Nephron progenitor cell (in vitro differentiated cells): ENCODE data around the gene HOOK2.
A peak's percentile ranks its signal among the peaks of the same experiment; 100 is the strongest.

ENCODE experiments used
- DNase-seq: peaks from one replicate; pipeline ENCODE4 v3.0.0; 2021
- H3K27ac Mint-ChIP-seq: 2 replicates; pipeline ENCODE4 v1.8.0; 2021; ENCODE audit warnings: mild to moderate bottlenecking, moderate library complexity, mixed read lengths
- H3K27me3 Mint-ChIP-seq: 2 replicates; pipeline ENCODE4 v1.8.0; 2021; ENCODE audit warnings: mild to moderate bottlenecking, low read depth, mixed read lengths; ENCODE audit not compliant: poor library complexity
- H3K36me3 Mint-ChIP-seq: 2 replicates; pipeline ENCODE4 v1.8.0; 2021; ENCODE audit warnings: low read depth, mixed read lengths
- H3K4me1 Mint-ChIP-seq: 2 replicates; pipeline ENCODE4 v1.8.0; 2021; ENCODE audit warnings: mixed read lengths
- H3K4me3 Mint-ChIP-seq: 2 replicates; pipeline ENCODE4 v1.8.0; 2021; ENCODE audit warnings: mild to moderate bottlenecking, moderate library complexity, mixed read lengths
- H3K9me3 Mint-ChIP-seq: 2 replicates; pipeline ENCODE4 v1.8.0; 2021; ENCODE audit warnings: mild to moderate bottlenecking, moderate library complexity, mixed read lengths
- CTCF ChIP-seq: fragments of 200-600 bp; sonication (generic); IDR thresholded peaks from 2 replicates; pipeline ENCODE4 v1.5.0; 2021; ENCODE audit warnings: antibody characterized with exemption

HOOK2 gene

GRCh38 chr19:12793290-12794195 is 18.2 kb upstream of the HOOK2 start:
- Mint-ChIP-seq H3K9me3 (no peaks in the 10 kb centered on the region), H3K27ac (peak overlapping the region; percentile 81), H3K4me1 (peaks cover 49% of the 10 kb centered on the region), H3K36me3 (peaks cover 19% of the 10 kb centered on the region), H3K27me3 (peaks cover 4% of the 10 kb centered on the region), H3K4me3 (peak overlapping the region; percentile 87)
- peak; percentile 92 for DNase-seq
- no peak for TF ChIP-seq CTCF

GRCh38 chr19:12792853-12793289 is 17.5 kb upstream of the HOOK2 start:
- H3K27me3 Mint-ChIP-seq, result peaks cover 4% of the 10 kb centered on the region
- H3K4me3 Mint-ChIP-seq, result peak overlapping the region; percentile 87
- DNase-seq, result no peak
- no peak for TF ChIP-seq CTCF
- peaks cover 56% of the 10 kb centered on the region for H3K4me1 Mint-ChIP-seq
- H3K36me3 Mint-ChIP-seq, result peaks cover 16% of the 10 kb centered on the region
- peak overlapping the region; percentile 71 for H3K27ac Mint-ChIP-seq
- H3K9me3 Mint-ChIP-seq, result no peaks in the 10 kb centered on the region

GRCh38 chr19:12792051-12792852 is 16.9 kb upstream of the HOOK2 start:
- Mint-ChIP-seq H3K4me3 (peak overlapping the region; percentile 87), H3K27me3 (peaks cover 4% of the 10 kb centered on the region), H3K27ac (peak overlapping the region; percentile 99), H3K4me1 (peaks cover 56% of the 10 kb centered on the region), H3K9me3 (no peaks in the 10 kb centered on the region), H3K36me3 (peaks cover 10% of the 10 kb centered on the region)
- TF ChIP-seq CTCF, result no peak
- DNase-seq, result peak; percentile 71

GRCh38 chr19:12791345-12792050 is 16.1 kb upstream of the HOOK2 start, which contains the start of gene JUNB:
JUNB (plus strand) TSS chr19:12791486; CDS start chr19:12791772, 286 bp downstream.
- Mint-ChIP-seq H3K4me3 (peak within 1 kb of the TSS; percentile 87), H3K36me3 (peaks cover 3% of the 10 kb centered on the region)
- no peak for TF ChIP-seq CTCF

GRCh38 chr19:12790628-12791344 is 15.4 kb upstream of the HOOK2 start:
- Mint-ChIP-seq H3K36me3 (no peaks in the 10 kb centered on the region), H3K4me3 (peak overlapping the region; percentile 87), H3K27ac (peak overlapping the region; percentile 9), H3K4me1 (peaks cover 46% of the 10 kb centered on the region), H3K9me3 (no peaks in the 10 kb centered on the region), H3K27me3 (peaks cover 4% of the 10 kb centered on the region)
- DNase-seq, result no peak
- no peak for TF ChIP-seq CTCF

More at GRCh38 chr19:12791345-12792050, 16.1 kb upstream of the HOOK2 start, which contains the start of gene JUNB:
- Mint-ChIP-seq H3K27me3 (peaks cover 4% of the 10 kb centered on the region), H3K4me1 (peaks cover 53% of the 10 kb centered on the region), H3K27ac (peak within 1 kb of the TSS; percentile 99), H3K9me3 (no peaks in the 10 kb centered on the region)
- peak; percentile 91 for DNase-seq
